Measurements from ENCODE around the gene SSH2.

GRCh38 chr17:29709866-29710519 is 220.0 kb downstream of the SSH2 start:
- TF ChIP-seq CTCF (IDR thresholded peaks at IDR 0.05) = no peak
- TF ChIP-seq POLR2A (IDR thresholded peaks at IDR 0.05; ENCODE audit: low read depth) = no peak
- TF ChIP-seq POLR2AphosphoS5 (IDR thresholded peaks at IDR 0.05) = no peak
